22Rv1 (cell line): Measurements from ENCODE around the gene USP24.

Experiments used
- H3K27ac ChIP-seq: fragments of 450-650 bp; 2 replicates; pipeline ENCODE4 v1.5.1; 2017
- ZFX ChIP-seq: fragments of 450-650 bp; IDR thresholded peaks from 2 replicates; pipeline ENCODE4 v1.6.1; 2017; ENCODE audit warnings: antibody characterized with exemption, borderline replicate concordance
- TF ChIP-seq, protein P1 (sequence below): fragments of 450-650 bp; IDR thresholded peaks from 2 replicates; pipeline ENCODE4 v1.5.1; 2017; ENCODE audit warnings: mild to moderate bottlenecking

The USP24 gene

DNA sequence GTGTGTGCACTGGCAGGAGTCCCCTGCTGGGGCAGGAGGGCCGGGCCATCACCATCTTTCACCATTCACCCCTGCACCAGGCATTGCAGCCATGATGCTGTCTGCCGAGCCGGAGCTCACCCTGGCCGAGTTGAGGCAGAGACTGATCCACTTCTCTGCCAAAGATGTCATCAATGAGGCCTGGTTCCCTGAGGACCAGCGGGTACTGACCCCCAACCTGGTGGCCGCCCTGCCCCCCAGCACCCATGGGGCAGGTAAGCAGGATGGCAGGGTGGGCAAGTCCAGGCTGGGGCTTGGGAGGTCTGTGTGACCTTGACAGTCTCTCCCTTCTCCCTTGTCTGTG, 157.2 kb downstream of the USP24 start:
- no peak overlapping the region for H3K27ac ChIP-seq
- TF ChIP-seq, protein P1, sequence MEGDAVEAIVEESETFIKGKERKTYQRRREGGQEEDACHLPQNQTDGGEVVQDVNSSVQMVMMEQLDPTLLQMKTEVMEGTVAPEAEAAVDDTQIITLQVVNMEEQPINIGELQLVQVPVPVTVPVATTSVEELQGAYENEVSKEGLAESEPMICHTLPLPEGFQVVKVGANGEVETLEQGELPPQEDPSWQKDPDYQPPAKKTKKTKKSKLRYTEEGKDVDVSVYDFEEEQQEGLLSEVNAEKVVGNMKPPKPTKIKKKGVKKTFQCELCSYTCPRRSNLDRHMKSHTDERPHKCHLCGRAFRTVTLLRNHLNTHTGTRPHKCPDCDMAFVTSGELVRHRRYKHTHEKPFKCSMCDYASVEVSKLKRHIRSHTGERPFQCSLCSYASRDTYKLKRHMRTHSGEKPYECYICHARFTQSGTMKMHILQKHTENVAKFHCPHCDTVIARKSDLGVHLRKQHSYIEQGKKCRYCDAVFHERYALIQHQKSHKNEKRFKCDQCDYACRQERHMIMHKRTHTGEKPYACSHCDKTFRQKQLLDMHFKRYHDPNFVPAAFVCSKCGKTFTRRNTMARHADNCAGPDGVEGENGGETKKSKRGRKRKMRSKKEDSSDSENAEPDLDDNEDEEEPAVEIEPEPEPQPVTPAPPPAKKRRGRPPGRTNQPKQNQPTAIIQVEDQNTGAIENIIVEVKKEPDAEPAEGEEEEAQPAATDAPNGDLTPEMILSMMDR = no peak
- TF ChIP-seq ZFX = no peak

DNA sequence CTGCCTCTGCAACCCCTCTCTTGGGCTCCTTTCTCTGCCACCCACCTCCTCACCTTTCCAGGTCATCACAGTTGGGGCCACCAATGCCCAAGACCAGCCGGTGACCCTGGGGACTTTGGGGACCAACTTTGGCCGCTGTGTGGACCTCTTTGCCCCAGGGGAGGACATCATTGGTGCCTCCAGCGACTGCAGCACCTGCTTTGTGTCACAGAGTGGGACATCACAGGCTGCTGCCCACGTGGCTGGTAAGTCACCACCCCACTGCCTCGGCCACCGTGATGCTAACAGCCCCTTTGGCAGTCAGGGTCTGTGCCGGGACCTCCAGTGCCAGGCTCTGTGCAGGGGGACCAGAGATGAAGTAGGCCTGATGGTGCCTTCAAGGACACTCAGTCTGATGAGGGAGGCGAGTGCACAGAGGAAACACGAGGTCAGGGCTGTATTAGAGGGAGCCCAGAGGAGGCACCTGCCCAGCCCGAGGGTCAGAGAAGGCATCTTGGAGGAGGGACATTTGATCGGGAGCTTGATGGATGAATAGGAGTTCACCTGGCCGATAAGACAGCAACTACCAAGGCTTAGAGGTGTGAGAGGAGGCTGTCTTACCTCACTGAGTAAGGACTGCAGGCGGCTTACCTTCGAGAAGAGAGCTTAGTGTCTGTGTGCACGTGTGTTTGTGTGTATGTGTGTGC, 157.8 kb downstream of the USP24 start:
- no peak for TF ChIP-seq ZFX
- TF ChIP-seq, protein P1 = no peak
- no peak overlapping the region for H3K27ac ChIP-seq

DNA sequence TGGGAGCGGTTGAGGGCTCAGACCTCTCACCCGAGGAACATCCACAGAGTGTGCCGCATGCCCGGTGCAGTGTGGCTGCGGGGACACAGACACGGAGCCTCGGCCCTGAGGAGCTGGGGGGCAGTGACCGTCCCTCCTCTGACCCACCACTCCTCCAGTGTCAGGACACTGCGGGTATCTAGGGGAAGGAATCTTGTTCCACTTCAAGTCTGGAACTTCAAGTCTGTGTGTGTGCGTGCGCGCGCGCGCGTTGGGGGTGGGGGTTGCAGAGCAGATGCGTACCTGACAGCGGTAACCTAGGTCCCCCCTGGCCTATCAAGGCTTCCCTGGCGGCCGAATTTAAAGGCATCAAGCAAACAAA, 158.6 kb downstream of the USP24 start:
- TF ChIP-seq, protein P1 = no peak
- TF ChIP-seq ZFX = no peak
- H3K27ac ChIP-seq = no peak overlapping the region

DNA sequence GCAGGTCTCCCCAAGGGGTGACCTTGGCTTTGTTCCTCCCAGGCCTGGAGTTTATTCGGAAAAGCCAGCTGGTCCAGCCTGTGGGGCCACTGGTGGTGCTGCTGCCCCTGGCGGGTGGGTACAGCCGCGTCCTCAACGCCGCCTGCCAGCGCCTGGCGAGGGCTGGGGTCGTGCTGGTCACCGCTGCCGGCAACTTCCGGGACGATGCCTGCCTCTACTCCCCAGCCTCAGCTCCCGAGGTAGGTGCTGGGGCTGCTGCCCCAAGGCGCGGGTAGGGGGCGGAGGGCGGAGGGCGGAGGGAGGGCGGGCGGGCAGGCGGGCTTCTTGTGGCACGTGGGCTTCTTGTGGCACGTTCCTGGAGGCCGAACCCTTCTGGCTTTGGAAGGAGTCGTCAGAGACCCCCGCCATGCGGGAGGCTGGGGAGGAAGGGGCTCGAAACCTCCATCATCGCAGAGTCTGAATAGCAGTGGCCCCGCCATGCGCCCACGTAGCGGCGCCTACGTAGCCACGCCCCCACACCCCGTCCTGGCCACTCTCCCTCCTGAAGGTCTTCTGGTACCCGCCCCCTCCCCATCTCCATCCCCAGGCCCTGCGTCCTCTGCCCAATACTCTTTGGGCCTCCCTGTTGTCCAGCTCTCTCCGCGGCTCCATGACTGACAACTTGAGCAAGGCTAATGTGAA, 159.1 kb downstream of the USP24 start:
- H3K27ac ChIP-seq = no peak overlapping the region
- TF ChIP-seq, protein P1 = no peak
- TF ChIP-seq ZFX = no peak

DNA sequence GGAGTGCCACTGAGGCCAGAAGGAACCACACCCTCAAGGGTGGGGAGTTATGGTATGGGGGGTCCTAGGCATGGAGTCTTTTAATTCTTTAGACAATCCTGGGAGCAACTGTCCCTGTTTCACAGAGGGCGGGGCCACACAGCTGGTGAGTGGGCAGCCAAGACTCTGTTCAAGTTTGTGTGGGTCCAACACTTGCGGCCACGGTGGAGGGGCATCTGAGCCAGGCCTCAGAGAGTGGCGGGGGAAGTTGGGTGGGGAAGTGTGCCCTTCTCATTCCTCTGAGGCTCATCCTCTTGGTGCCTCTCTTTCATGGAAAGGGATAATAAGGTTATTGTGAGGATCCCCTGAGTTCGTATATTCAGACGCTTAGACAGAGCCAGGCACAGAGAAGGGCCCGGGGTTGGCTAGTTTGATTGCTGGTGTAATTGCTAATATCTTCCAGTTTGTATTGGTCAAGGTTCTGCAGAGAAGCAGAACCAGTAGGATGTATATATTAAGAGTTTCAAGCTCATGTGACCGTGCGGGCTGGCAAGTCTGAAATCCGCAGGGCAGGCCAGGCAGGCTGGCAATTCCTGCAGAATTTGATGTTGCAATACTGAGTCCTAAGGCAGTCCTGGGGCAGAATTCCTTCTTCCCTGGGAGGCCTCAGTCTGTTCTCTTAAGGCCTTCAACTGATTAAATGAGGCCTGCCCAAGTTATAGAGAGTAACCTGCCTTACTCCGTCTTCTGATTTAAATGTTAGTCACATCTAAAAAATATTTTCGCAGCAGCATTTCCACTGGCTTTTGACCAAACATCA, 159.9 kb downstream of the USP24 start:
- TF ChIP-seq, protein P1 = no peak
- TF ChIP-seq ZFX = no peak

DNA sequence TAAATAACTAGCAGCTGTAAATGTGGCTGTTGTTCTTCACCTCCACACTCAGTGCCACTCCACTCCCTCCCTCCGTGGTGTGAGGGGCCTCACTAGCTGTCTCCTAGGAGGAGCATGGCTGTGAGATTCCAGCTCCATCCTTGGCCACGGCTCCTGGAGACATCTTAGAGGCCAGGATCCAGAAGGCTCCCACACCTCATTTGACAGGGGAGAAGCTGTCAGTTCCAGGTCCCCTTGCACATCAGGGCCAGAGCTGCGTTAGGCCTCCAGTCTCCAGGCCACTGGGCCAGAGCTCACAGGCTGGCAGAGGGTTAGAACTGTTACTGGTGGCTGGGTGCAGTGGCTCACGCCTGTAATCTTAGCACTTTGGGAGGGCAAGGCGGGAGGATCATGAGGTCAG, 160.8 kb downstream of the USP24 start:
- no peak overlapping the region for H3K27ac ChIP-seq
- TF ChIP-seq, protein P1 = no peak
- no peak for TF ChIP-seq ZFX

More for the DNA sequence above, 159.9 kb downstream of the USP24 start:
- no peak overlapping the region for H3K27ac ChIP-seq
